Fibroblast of peridontal ligament (primary cell): Measurements from ENCODE around the gene STRN3.
"Not testable (repeated sequence)": the region's sequence is repeated elsewhere in the genome, so short reads cannot be mapped to it uniquely, and the experiment has no call there.

ENCODE experiments used
- DNase-seq: peaks from one replicate; pipeline ENCODE4 v3.0.0-alpha.2; 2010; ENCODE audit errors: extremely low read depth

The STRN3 gene

DNA sequence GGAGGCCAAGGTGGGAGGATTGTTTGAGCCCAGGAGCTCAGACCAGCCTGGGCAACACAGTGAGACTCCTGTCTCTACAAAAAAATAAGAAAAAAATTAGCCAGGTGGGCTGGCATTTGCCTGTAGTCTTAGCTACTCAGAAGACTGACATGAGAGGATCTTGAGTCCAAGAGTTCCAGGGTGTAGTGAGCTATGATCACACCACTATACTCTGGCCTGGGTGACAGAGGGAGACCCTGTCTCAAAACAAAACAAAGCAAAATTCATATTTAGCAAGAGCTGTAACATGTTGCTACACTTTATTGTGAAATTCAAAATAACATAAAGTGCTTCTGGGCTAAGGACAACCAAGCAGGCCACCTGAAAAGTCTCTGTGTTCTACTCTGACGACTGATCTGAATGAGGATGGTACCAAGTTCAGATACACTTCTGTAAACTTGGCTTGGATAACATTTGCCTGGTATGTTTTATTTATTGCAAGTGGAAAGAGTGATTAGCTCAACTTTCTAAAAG, 11.6 kb upstream of the STRN3 start:
- no peak for DNase-seq

DNA sequence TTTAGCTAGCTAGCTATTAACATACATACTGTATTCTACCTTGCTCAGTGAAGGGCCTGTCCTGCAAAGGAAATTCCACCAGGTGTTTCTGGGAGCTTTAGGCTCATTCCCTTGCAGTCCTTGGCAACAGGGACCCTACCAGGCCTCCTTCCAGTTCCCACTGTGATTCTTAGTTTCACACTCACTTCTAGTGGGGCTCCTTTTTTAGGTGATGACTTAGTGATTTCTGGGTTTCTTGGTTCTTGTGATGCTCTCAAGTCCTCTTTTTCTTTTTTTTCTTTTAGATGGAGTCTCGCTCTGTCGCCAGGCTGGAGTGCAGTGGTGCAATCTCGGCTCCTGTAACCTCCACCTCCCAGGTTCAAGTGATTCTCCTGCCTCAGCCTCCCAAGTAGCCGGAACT, 10.4 kb upstream of the STRN3 start:
- DNase-seq = no peak

DNA sequence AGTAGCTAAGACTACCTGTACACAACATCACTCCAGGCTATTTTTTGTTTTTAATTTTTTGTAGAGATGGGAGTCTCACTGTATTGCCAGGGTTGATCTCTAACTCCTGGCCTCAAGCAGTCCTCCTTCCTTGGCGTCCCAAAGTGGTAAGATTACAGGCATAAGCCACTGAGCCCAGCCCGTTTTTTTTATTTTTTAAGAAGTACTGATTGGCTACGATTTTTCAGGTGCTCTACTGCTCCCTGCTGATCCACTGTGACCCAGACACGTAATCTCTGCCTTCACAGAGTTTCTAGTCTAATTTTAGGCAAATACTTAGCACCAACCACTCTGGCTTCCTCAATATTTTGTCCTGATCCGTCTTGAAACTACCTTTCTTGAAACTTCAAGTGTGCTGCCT, 4.3 kb upstream of the STRN3 start:
- DNase-seq = no peak

DNA sequence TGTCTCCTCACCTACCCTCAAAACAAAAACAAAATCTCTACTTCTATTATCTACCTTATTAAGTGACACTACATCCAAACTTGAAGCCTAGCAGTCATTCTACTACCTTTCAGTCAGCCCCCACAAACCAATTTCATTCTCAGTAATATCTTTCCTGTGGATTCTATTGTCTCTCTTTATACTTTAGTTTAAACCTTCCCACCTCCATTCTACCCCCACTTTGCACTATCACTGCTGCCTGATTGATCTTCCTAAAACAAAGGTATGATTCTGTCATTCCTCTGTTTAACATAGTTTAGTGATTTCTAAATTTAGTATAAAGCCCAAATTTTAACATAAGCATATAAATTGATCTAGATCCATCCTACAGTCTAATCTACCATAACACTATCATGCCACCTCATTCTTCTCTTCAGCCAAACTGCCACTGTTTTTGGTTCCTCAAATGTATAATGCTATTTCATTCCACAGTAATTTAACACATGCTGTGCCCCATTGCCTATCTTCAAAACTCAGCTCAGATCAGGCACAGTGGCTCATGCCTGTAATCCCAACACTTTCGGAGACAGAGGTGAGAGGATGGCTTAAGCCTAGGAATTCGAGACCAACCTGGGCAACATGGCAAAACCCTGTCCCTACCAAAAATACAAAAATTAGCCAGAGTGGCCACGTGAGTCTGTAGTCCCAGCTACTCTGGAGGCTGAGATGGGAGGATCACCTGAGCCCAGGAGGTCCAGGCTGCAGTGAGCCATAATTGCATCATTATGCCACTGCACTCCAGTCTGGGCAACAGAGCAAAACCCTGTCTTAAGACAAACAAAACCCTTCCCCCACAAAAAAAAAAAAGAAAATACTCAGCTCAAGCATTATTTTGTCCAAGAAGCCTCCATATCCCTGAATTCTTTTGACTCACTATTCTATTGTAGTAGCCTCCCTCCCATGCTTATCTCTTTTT, 3.1 kb upstream of the STRN3 start:
- no peak for DNase-seq

DNA sequence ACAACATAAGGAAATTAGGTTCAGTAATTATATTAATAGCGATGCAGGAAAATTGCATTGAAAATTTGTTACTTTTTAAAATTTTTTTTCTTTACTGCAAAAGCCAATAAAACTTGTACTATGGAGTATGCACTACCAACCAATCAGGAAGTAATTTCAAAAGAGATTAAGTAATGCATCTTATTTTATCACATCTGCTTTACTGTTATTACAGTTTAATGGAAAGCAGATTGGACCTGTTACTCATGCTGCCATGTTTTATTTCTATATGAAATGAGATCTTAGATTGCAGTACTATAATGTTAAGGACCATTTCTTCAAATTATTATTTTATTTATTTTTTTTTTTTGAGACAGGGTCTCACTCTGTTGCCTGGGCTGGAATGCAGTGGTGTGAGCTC, 1.7 kb upstream of the STRN3 start:
- DNase-seq = peak; percentile 20

DNA sequence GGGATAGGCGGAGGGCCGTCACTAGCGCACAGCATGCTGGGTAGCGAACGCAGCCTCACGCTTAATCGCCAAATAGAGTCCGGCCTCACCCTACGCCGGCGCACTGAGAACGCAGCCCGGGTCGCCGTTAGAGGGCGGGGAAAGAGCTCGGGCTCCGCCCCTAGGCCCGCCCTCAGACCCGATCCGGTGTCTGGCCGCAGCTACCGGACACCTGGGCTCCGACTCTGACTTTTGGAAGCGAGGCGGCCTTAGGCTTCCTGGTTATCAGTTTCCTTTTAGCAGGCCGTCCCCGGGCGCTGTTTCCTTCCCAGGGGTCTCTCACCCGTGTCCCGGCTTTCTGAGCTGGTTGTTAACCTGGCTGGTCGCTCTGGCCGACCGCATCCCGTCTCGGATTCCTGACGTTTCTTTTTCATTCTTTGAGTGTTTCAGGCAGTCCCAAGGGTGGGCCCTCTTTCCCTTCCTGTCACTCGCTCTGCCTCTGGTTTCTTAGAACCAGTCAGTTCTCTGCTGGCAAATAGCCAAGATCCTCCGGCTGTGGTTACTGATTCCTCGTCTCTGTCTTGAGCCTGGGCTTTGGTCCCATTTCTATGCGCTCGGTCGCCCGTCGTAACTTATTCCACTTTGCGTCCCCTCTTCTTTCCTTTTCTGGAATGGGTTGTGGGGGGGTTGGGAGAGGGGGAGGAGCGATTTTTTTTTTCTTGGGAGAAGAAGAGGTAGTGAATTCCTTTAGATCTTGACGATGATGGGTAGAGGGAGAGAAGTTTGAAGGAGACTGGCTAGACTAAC, 464 bp upstream of the STRN3 start:
- DNase-seq = peak; percentile 95

DNA sequence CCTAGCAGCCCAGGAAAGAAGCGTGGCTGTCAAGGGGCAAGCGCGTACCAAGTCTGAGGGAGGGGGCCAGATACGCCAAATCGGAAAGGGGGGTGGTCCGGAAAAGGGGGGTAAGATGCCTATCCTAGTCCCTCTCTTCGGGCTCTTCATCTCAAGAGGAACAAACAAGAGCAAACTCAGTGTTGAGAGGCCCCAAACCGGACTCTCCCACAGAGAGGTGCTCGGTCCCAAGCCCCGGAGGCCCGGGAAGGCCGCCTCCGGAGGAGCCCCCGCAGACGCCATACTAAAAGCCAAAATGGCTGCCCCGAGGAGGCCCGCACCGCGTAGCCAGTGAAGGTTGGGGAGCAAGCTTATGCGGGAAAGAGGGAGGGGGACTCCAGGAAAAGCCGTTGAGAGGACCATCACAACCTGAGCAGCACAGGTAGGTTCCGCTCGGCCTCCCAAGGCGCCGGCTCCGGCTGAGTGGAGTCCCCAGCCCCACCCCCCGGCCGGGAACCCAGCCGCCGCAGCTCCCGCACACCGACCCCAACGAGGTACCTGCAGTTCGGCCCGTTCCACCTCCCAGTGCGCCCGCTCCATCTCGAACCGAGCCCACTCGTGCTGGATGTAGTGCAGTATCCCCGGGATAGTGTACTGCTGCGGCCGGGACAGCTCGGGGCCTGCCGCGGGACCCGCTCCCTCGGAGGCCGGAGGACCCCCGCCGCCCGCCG, 657 bp downstream of the STRN3 start, which contains the start of gene AP4S1:
AP4S1 (plus strand) TSS at position 283 of the 710 bp plus-strand sequence. CDS start 40,548 bp downstream, outside the sequence.
- DNase-seq = peak; percentile 26

DNA sequence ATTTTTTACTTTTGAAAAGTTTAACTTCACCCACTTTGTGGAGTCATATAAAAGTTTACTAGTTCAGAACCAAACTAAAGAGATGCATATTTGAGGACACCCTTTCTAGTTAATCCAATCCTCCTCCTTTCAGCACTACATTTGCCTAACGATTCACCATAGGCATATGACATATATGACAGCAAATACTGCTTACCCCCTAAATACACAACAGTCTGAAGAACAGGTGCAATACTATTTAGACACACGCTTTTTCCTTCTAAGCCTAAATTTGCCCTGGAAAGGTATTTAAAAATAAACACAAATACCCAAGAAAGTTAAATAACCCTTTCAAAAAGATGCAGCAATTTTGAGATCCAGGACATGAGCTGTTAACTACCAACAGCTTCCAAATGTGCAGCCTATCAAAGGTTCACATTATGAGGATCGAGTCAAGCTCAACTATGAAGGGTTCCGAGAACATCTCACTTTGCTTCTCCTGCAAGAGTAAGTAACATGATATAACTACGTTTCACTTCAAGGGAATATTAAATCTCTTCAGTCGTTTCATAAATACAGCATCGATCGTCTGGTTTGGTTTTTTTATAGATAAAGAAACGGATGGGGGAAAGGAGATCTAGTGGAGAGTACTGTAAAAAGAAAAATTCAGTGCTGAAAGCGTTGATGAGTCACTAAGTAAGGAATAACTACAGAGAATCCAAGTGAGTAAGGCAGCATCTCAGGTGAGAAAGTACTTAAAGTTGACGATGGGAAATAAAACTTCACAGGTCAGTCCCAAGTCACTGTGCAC, 1.4 kb downstream of the STRN3 start:
- peak; percentile 36 for DNase-seq

DNA sequence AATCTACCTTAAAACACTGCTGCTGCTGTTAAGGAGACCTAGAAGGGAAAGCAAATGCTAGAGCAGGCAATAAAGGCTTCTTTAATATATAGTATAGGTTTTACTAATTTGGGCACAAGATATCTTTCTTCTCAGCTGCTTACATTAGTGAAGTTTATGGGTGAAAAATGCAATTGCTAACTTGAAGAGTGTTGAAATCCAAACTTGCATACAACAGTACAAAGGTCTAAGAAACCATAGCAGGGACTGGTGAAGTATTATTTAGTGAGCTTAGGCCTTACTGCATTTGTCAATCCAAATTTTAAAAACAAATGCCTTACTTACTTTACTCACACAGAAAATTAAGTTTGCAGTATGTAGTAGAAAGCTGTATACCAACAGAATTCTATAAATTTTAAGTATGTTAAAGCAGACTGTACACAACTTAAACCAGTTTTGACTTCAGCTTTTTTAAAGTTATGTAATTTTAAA, 2.1 kb downstream of the STRN3 start:
- DNase-seq = no peak

DNA sequence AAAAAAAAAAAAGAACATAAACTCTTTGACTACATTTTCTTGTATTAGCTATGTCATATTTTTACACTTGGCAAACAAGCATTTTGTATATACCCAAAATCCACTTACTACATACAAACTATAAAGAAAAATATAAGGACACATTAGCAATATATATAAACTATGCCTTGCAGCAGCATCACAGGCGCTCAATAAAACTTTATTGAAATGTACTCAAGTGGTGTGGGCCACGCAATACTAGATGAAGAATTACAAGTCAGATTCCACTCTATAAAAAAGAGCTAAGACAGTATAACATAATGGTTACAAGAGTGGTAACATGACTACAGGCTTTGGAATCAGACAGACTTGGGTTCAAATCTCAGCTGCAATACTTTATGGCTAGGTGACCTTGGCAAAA, 3.8 kb downstream of the STRN3 start:
- no peak for DNase-seq

DNA sequence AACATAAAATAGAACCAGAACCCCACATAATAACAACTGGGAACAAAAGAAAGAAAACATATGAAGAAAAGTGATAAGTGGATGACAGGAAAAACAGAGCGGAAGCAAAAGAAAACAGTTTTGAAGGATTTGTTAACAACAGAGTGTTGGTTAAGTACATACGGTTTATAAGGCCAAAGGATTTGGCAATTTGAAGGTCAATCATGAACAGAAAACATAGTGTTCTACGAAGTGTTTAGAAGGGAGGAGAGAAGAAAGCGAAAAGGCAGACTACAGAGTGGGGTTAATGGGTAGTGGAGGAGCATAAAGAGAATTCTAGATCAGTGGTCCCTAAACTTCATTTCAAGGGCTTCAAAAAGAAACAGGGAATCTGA, 4.6 kb downstream of the STRN3 start:
- no peak for DNase-seq

DNA sequence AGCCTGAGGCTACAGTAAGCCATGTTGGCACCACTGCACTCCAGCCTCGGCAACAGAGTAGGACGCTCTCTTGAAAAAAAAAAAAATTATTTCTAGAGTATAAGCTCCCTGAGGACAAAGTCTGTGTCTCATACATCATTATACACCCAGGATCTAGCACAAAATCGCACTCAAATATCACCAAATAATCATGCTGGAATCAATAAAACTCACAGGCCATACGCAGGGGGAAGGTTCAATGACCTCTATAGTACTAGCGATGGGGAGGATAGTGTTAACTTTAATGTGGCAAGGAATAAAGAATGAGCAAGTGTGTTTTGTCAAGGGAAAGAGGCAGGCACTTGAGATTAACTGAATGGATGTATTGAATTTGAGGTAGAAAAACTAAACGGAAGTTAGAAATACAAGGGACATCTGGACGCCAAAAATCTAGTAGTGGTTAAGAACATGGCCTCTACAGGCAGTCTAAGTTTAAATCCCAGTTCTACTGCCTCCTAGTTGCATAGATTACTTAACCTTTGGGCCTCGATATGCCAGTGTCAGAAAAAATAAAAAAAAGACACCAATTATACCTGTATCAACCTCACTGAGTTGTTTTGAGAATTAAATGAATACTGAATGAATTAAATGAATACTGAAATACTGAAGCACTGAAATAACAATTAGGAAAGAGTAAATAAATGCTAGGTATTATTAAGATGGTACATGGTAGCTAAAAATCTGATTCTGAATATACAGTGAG, 5.2 kb downstream of the STRN3 start:
- DNase-seq = no peak

DNA sequence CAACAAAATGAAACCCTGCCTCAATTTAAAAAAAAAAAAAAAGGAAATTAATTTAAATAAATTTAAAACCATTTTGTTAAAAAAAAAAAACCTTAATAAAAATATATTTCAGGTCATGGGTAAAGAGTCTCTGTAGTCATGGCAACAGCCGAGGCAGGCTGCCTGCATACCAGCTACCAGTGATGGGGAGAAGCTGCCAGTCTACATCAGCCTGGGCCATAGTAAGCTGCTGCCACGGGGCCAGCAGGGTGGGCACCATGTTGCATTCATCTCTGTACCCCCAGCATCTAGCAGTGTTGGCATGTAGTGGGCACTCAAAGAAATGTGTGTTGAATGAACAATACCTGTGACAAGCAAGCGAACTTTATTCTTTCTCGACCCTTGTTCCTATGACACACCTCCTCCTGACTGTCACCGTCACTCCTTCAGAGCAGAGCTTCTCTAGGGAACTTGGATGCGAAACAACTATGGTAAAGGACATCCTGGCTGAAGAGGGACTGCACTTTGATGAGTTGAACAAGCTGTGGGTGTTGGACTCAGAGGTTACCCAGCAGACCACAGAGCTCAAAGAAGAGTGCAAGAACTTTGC, 8.0 kb downstream of the STRN3 start:
- no peak for DNase-seq

DNA sequence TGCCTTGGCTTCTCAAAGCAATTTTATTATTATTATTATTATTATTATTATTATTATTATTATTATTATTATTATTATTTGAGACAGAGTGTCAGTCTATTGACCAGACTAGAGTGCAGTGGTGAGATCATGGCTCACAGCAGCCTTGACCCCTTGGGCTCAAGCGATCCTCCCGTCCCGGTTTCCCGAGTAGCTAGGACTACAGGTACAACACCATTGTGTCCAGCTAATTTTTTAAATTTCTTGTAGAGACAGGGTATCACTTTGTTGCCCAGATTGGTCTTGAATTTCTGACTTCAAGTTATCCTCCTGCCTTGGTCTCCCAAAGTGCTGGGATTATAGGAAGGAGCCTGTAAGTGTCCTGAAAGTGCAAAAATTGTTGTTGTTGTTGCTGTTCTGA, 12.3 kb downstream of the STRN3 start:
- no peak for DNase-seq

DNA sequence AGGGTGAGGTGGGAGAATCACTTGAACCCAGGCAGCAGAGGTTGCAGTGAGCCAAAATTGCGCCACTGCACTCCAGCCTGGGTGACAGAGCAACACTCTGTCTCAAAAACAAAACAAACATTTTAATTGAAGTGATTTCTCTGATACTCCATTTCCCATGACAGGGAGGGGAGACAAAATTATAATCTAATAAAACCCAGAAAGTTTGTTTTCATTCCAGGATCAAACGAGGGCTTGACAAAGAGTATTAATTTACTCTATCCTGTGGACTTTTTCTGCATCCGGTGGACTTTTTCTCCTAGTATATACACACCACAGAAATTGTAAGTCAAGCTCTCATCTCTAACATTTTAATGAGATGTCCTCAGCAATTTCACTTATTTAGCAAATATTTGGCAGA, 15.2 kb downstream of the STRN3 start:
- no peak for DNase-seq

DNA sequence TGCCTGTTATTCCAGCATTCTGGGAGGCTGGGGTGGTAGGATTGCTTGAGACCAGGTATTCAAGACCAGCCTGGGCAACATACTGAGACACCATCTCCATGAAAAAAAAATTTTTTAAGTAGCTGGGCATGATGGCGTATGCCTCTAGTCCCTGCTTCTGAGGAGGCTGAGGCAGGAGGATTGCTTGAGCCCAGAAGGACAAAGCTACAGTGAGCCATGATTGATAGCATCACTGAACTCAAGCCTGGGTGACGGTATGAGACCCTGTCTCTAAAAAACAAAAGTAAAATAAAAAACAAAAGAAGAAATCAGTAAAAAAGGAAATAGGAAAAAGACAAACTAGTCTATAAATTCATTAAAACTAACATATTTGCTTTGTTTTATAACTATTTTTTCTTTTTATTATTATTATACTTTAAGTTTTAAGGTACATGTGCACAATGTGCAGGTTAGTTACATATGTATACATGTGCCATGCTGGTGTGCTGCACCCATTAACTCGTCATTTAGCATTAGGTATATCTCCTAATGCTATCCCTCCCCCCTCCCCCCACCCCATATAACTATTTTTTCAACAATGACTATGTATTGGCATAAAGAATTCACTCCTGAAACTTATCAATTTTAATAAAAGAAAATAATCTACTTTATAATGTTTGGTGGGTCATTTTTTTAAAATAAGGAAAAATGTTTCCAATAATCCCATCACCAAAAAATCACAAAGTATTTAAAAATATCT, 16.2 kb downstream of the STRN3 start:
- no peak for DNase-seq

DNA sequence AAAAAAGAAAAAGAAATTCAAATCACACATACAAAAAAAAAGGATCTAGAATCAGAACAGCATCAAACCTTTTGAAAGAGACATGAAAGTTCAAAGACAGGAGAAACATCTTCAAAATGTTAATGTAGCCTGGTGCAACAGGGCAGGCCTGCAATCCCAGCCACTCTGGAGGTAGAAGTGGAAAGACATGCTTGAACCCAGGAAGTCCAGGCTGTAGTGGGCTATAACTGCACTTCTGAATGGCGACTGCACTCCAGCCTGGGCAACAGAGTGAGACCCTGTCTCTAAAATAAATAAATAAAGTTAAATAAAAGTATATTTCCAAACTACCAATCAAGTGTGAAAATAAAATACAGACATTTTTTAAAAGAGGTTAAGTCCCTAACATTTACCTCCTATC, 19.5 kb downstream of the STRN3 start:
- no peak for DNase-seq

DNA sequence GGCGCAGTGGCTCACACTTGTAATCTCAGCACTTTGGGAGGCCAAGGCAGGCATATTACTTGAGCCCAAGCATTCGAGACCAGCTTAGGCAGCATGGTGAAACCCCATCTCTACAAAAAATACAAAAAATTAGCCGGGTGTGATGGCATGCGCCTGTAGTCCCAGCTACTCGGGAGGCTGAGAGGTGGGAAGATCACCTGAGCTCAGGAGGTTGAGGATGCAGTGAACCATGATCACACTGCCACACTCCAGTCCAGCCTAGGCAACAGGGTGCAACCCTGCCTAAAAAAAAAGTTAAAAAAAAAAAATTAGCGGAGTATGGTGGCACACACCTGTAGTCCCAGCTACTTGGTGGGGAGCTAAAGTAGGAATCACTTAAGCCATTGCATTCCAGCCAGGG, 22.2 kb downstream of the STRN3 start:
- DNase-seq = not testable (repeated sequence)

DNA sequence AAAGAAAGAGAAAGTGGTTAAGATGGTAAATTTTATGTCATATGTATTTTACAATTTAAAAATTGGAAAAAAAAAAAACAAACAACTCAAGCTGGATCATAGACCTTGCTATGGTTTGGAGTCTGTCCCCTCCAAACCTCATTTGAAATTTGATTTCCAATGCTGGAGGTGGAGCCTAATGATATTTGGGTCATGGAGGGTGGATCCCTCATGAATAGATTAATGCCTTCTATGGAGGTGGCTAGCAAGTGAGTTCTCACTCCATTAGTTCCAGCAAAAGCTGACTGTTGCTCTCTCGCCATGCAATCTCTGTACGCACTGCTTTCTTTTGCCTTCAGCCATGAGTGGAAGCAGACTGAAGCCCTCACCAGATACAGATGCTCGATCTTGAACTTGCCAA, 22.9 kb downstream of the STRN3 start:
- DNase-seq = no peak
